GM18519 (cell line): ENCODE results near the gene PDZRN3.
A peak's percentile ranks its signal among the peaks of the same experiment; 100 is the strongest.
"Not testable (repeated sequence)": the region's sequence is repeated elsewhere in the genome, so short reads cannot be mapped to it uniquely, and the experiment has no call there.

Experiments
- ATAC-seq: cut with Tn5 transposase; IDR thresholded peaks from one replicate; pipeline ENCODE4 v1.9.1; 2021; ENCODE audit warnings: mild to moderate bottlenecking, moderate library complexity; ENCODE audit not compliant: unreplicated experiment, low FRiP score

The PDZRN3 gene

GRCh38 chr3:73597476-73597875, 27.3 kb downstream of the PDZRN3 start:
- ATAC-seq: no peak

DNA sequence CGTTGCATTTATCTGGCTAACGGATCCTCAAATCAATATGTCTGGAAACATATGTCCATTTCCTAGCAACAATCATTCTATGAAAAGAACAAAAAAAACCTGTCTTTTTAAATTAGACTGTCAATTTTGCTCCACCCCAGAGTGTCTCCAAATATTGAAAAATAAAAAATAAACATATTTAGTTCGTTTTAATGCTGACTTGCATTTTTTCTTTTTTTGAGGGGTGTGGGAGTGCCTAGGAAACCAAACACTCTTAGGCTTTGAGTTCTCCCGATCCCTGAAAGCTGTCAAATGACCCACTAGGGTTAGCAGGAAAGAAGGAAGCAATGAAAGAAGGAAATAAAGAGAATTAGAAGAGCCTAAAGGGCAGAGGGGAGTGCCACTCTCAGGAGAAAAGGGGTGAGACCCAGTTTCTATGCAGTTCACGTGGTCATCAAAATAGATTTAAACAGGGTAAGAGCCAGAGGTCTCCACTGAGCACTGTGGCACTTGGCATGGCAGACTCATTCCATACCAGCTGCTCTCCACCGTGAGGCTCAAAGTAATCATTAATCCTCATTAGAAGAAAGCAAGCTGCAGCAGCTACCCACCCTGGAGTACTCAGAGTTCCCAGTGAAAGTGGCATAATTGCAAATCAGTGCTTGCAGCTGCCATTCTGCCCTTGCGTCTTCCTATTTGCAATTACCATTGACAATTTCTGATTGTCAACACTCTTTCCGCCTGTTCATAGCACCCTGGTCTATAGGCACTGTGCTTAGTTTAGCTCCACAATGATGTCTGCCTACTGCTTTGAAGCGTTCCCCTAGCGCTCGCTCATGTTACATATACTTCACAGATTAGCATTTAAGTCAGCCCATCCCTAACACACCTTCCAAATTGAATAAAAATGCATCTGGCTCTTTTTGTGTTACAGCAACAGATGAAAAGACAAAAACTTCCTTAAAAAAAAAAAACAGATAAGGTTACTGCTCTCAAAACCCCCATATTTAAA, 32.3 kb downstream of the PDZRN3 start:
- ATAC-seq: no peak

- ATAC-seq: no peak
Observed at GRCh38 chr3:73591286-73591800, 33.4 kb downstream of the PDZRN3 start.

DNA sequence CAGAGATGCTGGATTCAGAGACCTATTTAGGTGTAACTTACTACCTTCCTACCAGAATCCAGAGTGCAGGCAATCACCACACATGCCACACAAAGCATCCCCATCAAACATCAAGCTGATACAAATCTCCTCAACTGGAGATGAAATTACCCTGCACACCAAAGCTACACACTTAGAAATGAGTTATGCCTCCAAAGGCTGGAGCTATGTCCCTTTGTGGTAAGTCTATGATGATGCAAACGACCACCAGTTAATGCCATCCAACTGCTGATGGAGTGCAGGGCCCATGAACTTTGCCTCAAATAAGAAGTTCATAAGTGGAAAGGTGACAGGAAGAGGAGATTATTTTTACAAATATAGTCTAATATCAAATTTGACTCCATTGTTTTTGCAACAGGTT, 38.1 kb downstream of the PDZRN3 start:
- no peak for ATAC-seq

DNA sequence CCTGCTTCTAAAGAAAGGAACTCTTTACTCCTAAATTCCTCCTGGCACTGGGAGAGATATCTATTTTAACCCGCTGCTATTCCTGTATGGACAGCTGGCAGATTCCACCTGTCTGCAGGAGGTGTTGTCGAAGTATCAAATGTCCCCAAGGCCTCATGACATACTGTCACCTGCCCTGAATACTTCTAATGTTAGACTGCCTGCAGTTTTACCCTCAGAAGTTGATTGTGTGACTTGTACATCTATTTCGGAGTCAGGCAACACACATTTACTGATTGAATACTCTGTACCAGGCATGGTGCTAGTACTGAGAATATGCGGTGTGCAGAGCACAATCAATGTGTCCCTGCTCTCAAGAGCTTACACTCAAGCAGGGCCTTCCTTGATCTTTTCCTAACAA, 38.6 kb downstream of the PDZRN3 start:
- ATAC-seq: no peak

GRCh38 chr3:73584873-73585272, 39.9 kb downstream of the PDZRN3 start:
- no peak for ATAC-seq

- no peak for ATAC-seq
Observed at GRCh38 chr3:73582535-73582934, 42.2 kb downstream of the PDZRN3 start.

GRCh38 chr3:73581134-73581846, 43.5 kb downstream of the PDZRN3 start:
- no peak for ATAC-seq

DNA sequence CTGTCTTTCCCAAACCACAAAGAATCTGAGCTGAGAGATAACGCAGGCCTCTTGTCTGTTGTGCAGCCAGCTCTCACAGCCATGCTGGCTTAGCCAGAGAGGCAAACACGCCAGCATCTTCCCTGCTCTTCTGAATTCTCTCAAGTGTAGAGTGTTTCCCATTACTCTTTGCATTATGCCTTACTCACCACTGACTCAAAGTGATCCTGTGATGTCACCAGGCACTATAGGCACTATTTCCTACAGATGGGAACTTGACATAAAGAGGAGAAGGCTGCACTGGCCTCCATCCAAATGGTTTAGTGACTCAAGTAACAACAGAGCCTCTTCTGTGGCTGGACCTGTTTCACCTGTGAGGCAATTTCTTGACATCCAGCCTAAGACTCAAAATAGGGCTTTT, 44.4 kb downstream of the PDZRN3 start:
- peak; percentile 64 for ATAC-seq

- no peak for ATAC-seq
Observed at GRCh38 chr3:73577704-73578103, 47.0 kb downstream of the PDZRN3 start.

DNA sequence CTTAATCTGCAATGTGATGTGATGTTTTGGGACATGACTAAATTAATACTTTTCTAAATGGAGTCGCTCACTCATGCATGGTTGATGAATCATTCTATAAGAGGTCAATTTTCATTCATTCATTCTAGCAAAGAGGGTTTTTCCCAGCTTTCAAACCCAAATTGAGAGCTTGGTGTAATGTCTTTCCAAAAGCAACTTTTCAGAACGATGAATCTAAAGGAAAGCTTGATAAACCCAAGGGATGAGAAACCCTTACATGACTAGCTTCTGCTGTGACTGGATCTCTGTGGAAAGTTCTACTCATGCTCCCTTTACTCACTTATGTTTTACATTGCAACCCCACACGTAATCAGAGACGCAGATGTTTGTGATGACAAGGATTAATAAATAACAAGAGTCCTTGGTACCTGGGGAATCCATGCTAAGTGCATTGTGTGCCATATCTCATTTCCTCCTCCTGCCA, 47.7 kb downstream of the PDZRN3 start:
- ATAC-seq: no peak

- ATAC-seq: no peak
Observed at GRCh38 chr3:73575953-73576352, 48.8 kb downstream of the PDZRN3 start.

DNA sequence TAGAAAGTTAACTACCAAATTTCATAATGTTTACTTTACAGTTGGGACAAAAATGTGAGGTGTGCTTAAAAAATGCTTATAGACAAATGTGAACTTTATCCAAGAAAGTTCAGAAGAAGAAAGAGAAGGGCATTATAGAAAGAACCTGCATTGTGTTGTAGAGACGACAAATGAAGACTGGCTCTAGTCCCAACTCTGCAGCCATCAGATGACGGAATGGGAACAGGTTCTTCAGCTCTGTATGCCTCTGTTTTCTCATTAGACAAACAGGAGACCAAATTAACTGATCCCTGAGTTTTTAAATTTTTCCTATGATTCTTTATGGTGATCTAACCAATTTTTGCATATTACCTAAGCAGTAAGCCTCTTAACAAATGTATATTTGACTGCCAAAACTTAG, 49.2 kb downstream of the PDZRN3 start:
- no peak for ATAC-seq

DNA sequence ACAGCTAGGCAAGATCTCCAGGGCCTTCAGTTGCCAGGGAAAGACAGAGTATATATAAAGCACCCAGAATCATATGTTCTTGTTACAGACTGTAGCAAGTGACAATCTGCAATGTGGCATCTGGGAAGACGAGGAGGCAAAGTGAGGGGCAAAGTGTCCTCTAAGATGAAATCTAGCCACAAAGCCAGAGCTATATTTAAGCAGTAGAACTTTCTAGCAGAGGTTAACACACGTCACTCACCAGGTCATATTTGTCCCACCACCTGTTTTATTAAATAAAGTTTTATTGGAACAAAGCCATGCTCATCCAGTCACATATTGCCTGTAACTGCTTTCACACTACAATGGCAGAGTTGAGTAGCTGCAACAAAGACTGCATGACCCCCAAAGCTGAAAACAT, 51.5 kb downstream of the PDZRN3 start:
- no peak for ATAC-seq

- ATAC-seq: no peak
Observed at GRCh38 chr3:73572368-73572767, 52.4 kb downstream of the PDZRN3 start.

- no peak for ATAC-seq
Observed at GRCh38 chr3:73571238-73571794, 53.4 kb downstream of the PDZRN3 start.

DNA sequence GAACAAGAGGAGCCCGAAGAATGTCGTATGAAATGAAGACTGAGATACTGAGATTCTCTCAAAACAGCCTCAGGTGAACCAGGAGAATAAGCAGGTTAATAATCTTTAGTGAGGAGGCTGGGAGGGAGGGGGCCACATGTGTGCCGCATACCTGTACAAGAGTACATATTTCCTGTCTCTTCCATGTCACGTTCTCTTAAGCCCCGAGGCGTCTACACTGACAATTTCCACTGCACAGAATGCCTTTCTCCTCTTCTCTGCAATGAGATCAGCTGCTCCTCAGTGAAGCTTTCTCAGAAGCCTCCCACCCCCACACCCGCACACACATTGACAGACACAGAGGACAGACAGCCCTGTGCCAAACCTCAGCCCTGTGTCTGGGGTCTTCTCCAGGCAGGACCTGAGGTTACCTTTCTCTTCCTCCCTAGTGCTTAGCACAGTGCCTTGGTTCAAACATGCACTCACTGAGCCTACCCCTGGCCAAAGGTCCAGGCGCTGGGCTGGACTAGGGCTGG, 55.4 kb downstream of the PDZRN3 start:
- ATAC-seq: no peak

DNA sequence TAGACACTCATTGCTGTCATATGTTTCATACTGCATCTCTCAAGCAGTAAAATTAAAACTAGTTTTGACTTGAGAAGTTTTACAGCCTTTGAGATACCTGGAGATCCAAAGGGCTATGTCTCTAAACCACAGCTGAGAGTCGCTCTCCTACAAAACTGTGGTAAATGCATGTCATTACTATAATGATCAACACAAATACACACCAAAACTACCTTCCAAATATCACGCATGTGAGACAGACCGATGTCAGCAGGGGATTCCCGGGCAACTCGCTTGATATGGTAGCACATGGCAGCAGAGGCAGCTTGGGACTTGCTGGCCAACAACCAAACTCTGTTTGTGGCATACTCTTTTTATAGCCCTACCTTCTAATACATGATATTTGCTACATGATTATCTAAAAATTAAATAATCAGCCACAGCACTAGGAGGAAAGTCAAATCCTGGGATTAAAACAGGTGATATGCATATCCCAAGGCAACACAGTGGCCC, 56.3 kb downstream of the PDZRN3 start:
- no peak for ATAC-seq

- not testable (repeated sequence) for ATAC-seq
Observed at GRCh38 chr3:73565374-73565773, 59.4 kb downstream of the PDZRN3 start.

- ATAC-seq: no peak
Observed at GRCh38 chr3:73563896-73564582, 60.7 kb downstream of the PDZRN3 start.
